Stimulated activated naive CD8-positive, alpha-beta T cell treated with anti-CD3 and anti-CD28 coated beads, Interleukin-15, Interleukin-2, amounts not matched to agents 100 ng/mL and 50 ng/mL, for 24 hours (primary cell): ENCODE results near the gene KCNA2.

Experiments used
- H3K27ac Mint-ChIP-seq: one replicate; pipeline ENCODE4 v1.8.0; 2021; ENCODE audit warnings: mild to moderate bottlenecking, mixed read lengths
- H3K27me3 Mint-ChIP-seq: one replicate; pipeline ENCODE4 v1.8.0; 2021; ENCODE audit warnings: mixed read lengths
- H3K36me3 Mint-ChIP-seq: one replicate; pipeline ENCODE4 v1.8.0; 2021; ENCODE audit warnings: low read depth, mixed read lengths
- H3K4me1 Mint-ChIP-seq: one replicate; pipeline ENCODE4 v1.8.0; 2021; ENCODE audit warnings: low read depth, mixed read lengths
- H3K4me3 Mint-ChIP-seq: one replicate; pipeline ENCODE4 v1.8.0; 2021; ENCODE audit warnings: mild to moderate bottlenecking, mixed read lengths
- H3K9me3 Mint-ChIP-seq: one replicate; pipeline ENCODE4 v1.8.0; 2021; ENCODE audit warnings: mixed read lengths

The KCNA2 gene

GRCh38 chr1:110551278-110551809, 54.8 kb downstream of the KCNA2 start:
- Mint-ChIP-seq H3K27ac (no peak overlapping the region), H3K36me3 (no peaks in the 10 kb centered on the region), H3K27me3 (peaks cover 49% of the 10 kb centered on the region), H3K4me1 (peaks cover 3% of the 10 kb centered on the region), H3K4me3 (no peak overlapping the region), H3K9me3 (no peaks in the 10 kb centered on the region)

- Mint-ChIP-seq H3K36me3 (no peaks in the 10 kb centered on the region), H3K9me3 (no peaks in the 10 kb centered on the region), H3K4me3 (no peak overlapping the region), H3K27ac (no peak overlapping the region), H3K4me1 (peaks cover under 1% of the 10 kb centered on the region), H3K27me3 (peaks cover 40% of the 10 kb centered on the region)
Observed at GRCh38 chr1:110549831-110550230, 56.3 kb downstream of the KCNA2 start.

GRCh38 chr1:110548381-110548780, 57.8 kb downstream of the KCNA2 start:
- peaks cover 34% of the 10 kb centered on the region for H3K27me3 Mint-ChIP-seq
- no peak overlapping the region for H3K4me3 Mint-ChIP-seq
- no peaks in the 10 kb centered on the region for H3K36me3 Mint-ChIP-seq
- no peaks in the 10 kb centered on the region for H3K9me3 Mint-ChIP-seq
- H3K27ac Mint-ChIP-seq = no peak overlapping the region
- H3K4me1 Mint-ChIP-seq = no peaks in the 10 kb centered on the region

GRCh38 chr1:110547017-110547416, 59.1 kb downstream of the KCNA2 start:
- Mint-ChIP-seq H3K27ac (no peak overlapping the region), H3K36me3 (no peaks in the 10 kb centered on the region), H3K9me3 (no peaks in the 10 kb centered on the region), H3K27me3 (peaks cover 25% of the 10 kb centered on the region), H3K4me1 (no peaks in the 10 kb centered on the region), H3K4me3 (no peak overlapping the region)

GRCh38 chr1:110545492-110545891, 60.7 kb downstream of the KCNA2 start:
- H3K27me3 Mint-ChIP-seq = peaks cover 21% of the 10 kb centered on the region
- H3K27ac Mint-ChIP-seq = no peak overlapping the region
- H3K4me3 Mint-ChIP-seq = no peak overlapping the region
- no peaks in the 10 kb centered on the region for H3K9me3 Mint-ChIP-seq
- H3K36me3 Mint-ChIP-seq = no peaks in the 10 kb centered on the region
- no peaks in the 10 kb centered on the region for H3K4me1 Mint-ChIP-seq

- peaks cover 18% of the 10 kb centered on the region for H3K27me3 Mint-ChIP-seq
- no peak overlapping the region for H3K27ac Mint-ChIP-seq
- H3K4me3 Mint-ChIP-seq = no peak overlapping the region
- no peaks in the 10 kb centered on the region for H3K36me3 Mint-ChIP-seq
- H3K9me3 Mint-ChIP-seq = no peaks in the 10 kb centered on the region
- no peaks in the 10 kb centered on the region for H3K4me1 Mint-ChIP-seq
Observed at GRCh38 chr1:110544753-110545152, 61.4 kb downstream of the KCNA2 start.
